Fibroblast of lung (primary cell): ENCODE measurements around the gene COL10A1.

Experiments used
- CTCF ChIP-seq, 2 donors: IDR thresholded peaks in 1 of 2; conservative IDR thresholded peaks in 1 of 2; 1 replicate in 1 of 2; 2 replicates in 1 of 2; pipeline ENCODE4 v1.5.1; 2011 to 2012; ENCODE audit warnings: low read length in 2 of 2, control low read depth in 1 of 2, inconsistent platforms in 1 of 2, low read depth in 1 of 2, mild to moderate bottlenecking in 1 of 2
- EZH2 ChIP-seq: IDR thresholded peaks from 2 replicates; pipeline ENCODE4 v1.5.1; 2012; ENCODE audit warnings: low read length, control low read depth, mild to moderate bottlenecking; ENCODE audit errors: missing control alignments

- TF ChIP-seq CTCF (conservative IDR thresholded peaks at IDR 0.05 in 1 of 2, IDR thresholded peaks at IDR 0.05 in 1 of 2; ENCODE audit: low read depth in 1 of 2, low read length in 2 of 2), result no peak
- TF ChIP-seq EZH2, result no peak
Observed at GRCh38 chr6:116090251-116090650, 35.7 kb downstream of the COL10A1 start.
